ENCODE data around the gene ANGPTL2. TPM values are rescaled to one million over a fixed set of nuclear protein-coding genes. Genes with fewer than 3 reads are reported as not detected.

The ANGPTL2 gene
- total RNA-seq, 1 experiment from 2014 or later, result 0.08 TPM

GRCh38 chr9:127104581-127105311 is 17.7 kb downstream of the ANGPTL2 start:
- DNase-seq (ENCODE audit: low read depth, low spot score) (no peak), ATAC-seq (no peak)
- Histone ChIP-seq H3K27ac (ENCODE audit: low read length) (no peak overlapping the region), H3K4me3 (ENCODE audit: low read depth in 2 of 2, low read length in 2 of 2) (no peak overlapping the region), H3K36me3 (ENCODE audit: control insufficient read depth, insufficient read depth, low read length) (no peaks in the 10 kb centered on the region), H3K4me1 (ENCODE audit: control insufficient read depth, insufficient read depth, low read length) (no peaks in the 10 kb centered on the region), H3K9me3 (ENCODE audit: control insufficient read depth, insufficient read depth, low read depth, low read length) (no peaks in the 10 kb centered on the region), H3K27me3 (ENCODE audit: control insufficient read depth, insufficient read depth, low read length) (no peaks in the 10 kb centered on the region)
- no TSS peak for BruUV-seq (replicated peaks)
- intact Hi-C loops (cut with micrococcal nuclease; ENCODE audit: unreplicated experiment) (no loop called here), in situ Hi-C loops (cut with HindIII; ENCODE audit: low pct_unique_long_range_greater_than_20kb, low sequenced_read_pairs) (no loop called here)
- no peak for TF ChIP-seq POLR2AphosphoS5 (IDR thresholded peaks at IDR 0.05; ENCODE audit: low read depth, low read length)
- TF ChIP-seq SIN3A (IDR thresholded peaks at IDR 0.05; ENCODE audit: borderline replicate concordance, insufficient read depth, low read depth, low read length), result no peak
- no peak for TF ChIP-seq REST (IDR thresholded peaks at IDR 0.05; ENCODE audit: insufficient read depth in 1 of 2, low read depth in 2 of 2, low read length in 1 of 2)
- TF ChIP-seq TCF7L2 (IDR thresholded peaks at IDR 0.05; ENCODE audit: low read depth, low read length), result no peak
- TF ChIP-seq CTCF (IDR thresholded peaks at IDR 0.05), result no peak
- ChIA-PET CTCF (no interaction called here), POLR2A (no interaction called here)

- TF ChIP-seq POLR2AphosphoS5 (IDR thresholded peaks at IDR 0.05; ENCODE audit: low read depth, low read length) (no peak), REST (IDR thresholded peaks at IDR 0.05; ENCODE audit: insufficient read depth in 1 of 2, low read depth in 2 of 2, low read length in 1 of 2) (no peak), SIN3A (IDR thresholded peaks at IDR 0.05; ENCODE audit: borderline replicate concordance, insufficient read depth, low read depth, low read length) (no peak), TCF7L2 (IDR thresholded peaks at IDR 0.05; ENCODE audit: low read depth, low read length) (no peak), CTCF (IDR thresholded peaks at IDR 0.05) (no peak)
- intact Hi-C loops (cut with micrococcal nuclease; ENCODE audit: unreplicated experiment), result no loop called here
- CTCF ChIA-PET, result no interaction called here
These were observed 19.6 kb downstream of the ANGPTL2 start for GRCh38 chr9:127102788-127103187.

More at GRCh38 chr9:127102788-127103187, 19.6 kb downstream of the ANGPTL2 start:
- no TSS peak for BruUV-seq (replicated peaks)
- no peak for ATAC-seq
- Histone ChIP-seq H3K4me3 (ENCODE audit: low read depth in 2 of 2, low read length in 2 of 2) (no peak overlapping the region), H3K27ac (ENCODE audit: low read length) (no peak overlapping the region), H3K9me3 (ENCODE audit: control insufficient read depth, insufficient read depth, low read depth, low read length) (no peaks in the 10 kb centered on the region), H3K36me3 (ENCODE audit: control insufficient read depth, insufficient read depth, low read length) (no peaks in the 10 kb centered on the region), H3K4me1 (ENCODE audit: control insufficient read depth, insufficient read depth, low read length) (no peaks in the 10 kb centered on the region), H3K27me3 (ENCODE audit: control insufficient read depth, insufficient read depth, low read length) (no peaks in the 10 kb centered on the region)
- in situ Hi-C loops (cut with HindIII; ENCODE audit: low pct_unique_long_range_greater_than_20kb, low sequenced_read_pairs), result no loop called here
- no peak for DNase-seq (ENCODE audit: low read depth, low spot score)
- POLR2A ChIA-PET, result interaction anchor here (0.6 kb wide), 1 partner anchor 45 kb away, joined by 3 read pairs; no protein-coding TSS in a partner anchor

Data from Panc1 (cell line).